ENCODE measurements around the gene MSH2.

The MSH2 gene

GRCh38 chr2:47503481-47504070, 100.6 kb downstream of the MSH2 start:
- DNase-seq: no peak
- H3K4me3 ChIP-seq (ENCODE audit: insufficient read depth, low read depth, low read length, poor library complexity, severe bottlenecking): no peak overlapping the region
- H3K27me3 ChIP-seq (replicated peaks; ENCODE audit: control insufficient read depth, insufficient read depth, low read length, poor library complexity, severe bottlenecking): no peaks in the 10 kb centered on the region
- H3K36me3 ChIP-seq (ENCODE audit: control insufficient read depth, insufficient read depth, low read length): no peaks in the 10 kb centered on the region
- no peak overlapping the region for H3K27ac ChIP-seq (ENCODE audit: insufficient read depth, low read length, poor library complexity, severe bottlenecking)
- H3K9me3 ChIP-seq (ENCODE audit: control insufficient read depth, low read length): no peaks in the 10 kb centered on the region
- H3K4me1 ChIP-seq (ENCODE audit: control insufficient read depth, insufficient read depth, low read length, poor library complexity, severe bottlenecking): no peaks in the 10 kb centered on the region

GRCh38 chr2:47504174-47504810, 101.3 kb downstream of the MSH2 start:
- Histone ChIP-seq H3K4me1 (ENCODE audit: control insufficient read depth, insufficient read depth, low read length, poor library complexity, severe bottlenecking) (no peaks in the 10 kb centered on the region), H3K27ac (ENCODE audit: insufficient read depth, low read length, poor library complexity, severe bottlenecking) (no peak overlapping the region), H3K4me3 (ENCODE audit: insufficient read depth, low read depth, low read length, poor library complexity, severe bottlenecking) (no peak overlapping the region), H3K27me3 (replicated peaks; ENCODE audit: control insufficient read depth, insufficient read depth, low read length, poor library complexity, severe bottlenecking) (no peaks in the 10 kb centered on the region), H3K9me3 (ENCODE audit: control insufficient read depth, low read length) (no peaks in the 10 kb centered on the region), H3K36me3 (ENCODE audit: control insufficient read depth, insufficient read depth, low read length) (no peaks in the 10 kb centered on the region)
- DNase-seq: no peak

GRCh38 chr2:47506024-47506423, 103.1 kb downstream of the MSH2 start:
- no peaks in the 10 kb centered on the region for H3K27me3 ChIP-seq (replicated peaks; ENCODE audit: control insufficient read depth, insufficient read depth, low read length, poor library complexity, severe bottlenecking)
- H3K9me3 ChIP-seq (ENCODE audit: control insufficient read depth, low read length): no peaks in the 10 kb centered on the region
- no peaks in the 10 kb centered on the region for H3K4me1 ChIP-seq (ENCODE audit: control insufficient read depth, insufficient read depth, low read length, poor library complexity, severe bottlenecking)
- H3K36me3 ChIP-seq (ENCODE audit: control insufficient read depth, insufficient read depth, low read length): no peaks in the 10 kb centered on the region
- no peak overlapping the region for H3K27ac ChIP-seq (ENCODE audit: insufficient read depth, low read length, poor library complexity, severe bottlenecking)
- H3K4me3 ChIP-seq (ENCODE audit: insufficient read depth, low read depth, low read length, poor library complexity, severe bottlenecking): no peak overlapping the region
- no peak for DNase-seq

- DNase-seq: no peak
- no peaks in the 10 kb centered on the region for H3K36me3 ChIP-seq (ENCODE audit: control insufficient read depth, insufficient read depth, low read length)
- H3K4me1 ChIP-seq (ENCODE audit: control insufficient read depth, insufficient read depth, low read length, poor library complexity, severe bottlenecking): no peaks in the 10 kb centered on the region
- H3K27me3 ChIP-seq (replicated peaks; ENCODE audit: control insufficient read depth, insufficient read depth, low read length, poor library complexity, severe bottlenecking): no peaks in the 10 kb centered on the region
- no peaks in the 10 kb centered on the region for H3K9me3 ChIP-seq (ENCODE audit: control insufficient read depth, low read length)
- no peak overlapping the region for H3K4me3 ChIP-seq (ENCODE audit: insufficient read depth, low read depth, low read length, poor library complexity, severe bottlenecking)
- H3K27ac ChIP-seq (ENCODE audit: insufficient read depth, low read length, poor library complexity, severe bottlenecking): no peak overlapping the region
Observed at GRCh38 chr2:47506436-47506835, 103.5 kb downstream of the MSH2 start.

- Histone ChIP-seq H3K4me1 (ENCODE audit: control insufficient read depth, insufficient read depth, low read length, poor library complexity, severe bottlenecking) (no peaks in the 10 kb centered on the region), H3K36me3 (ENCODE audit: control insufficient read depth, insufficient read depth, low read length) (no peaks in the 10 kb centered on the region), H3K4me3 (ENCODE audit: insufficient read depth, low read depth, low read length, poor library complexity, severe bottlenecking) (no peak overlapping the region), H3K9me3 (ENCODE audit: control insufficient read depth, low read length) (no peaks in the 10 kb centered on the region), H3K27me3 (replicated peaks; ENCODE audit: control insufficient read depth, insufficient read depth, low read length, poor library complexity, severe bottlenecking) (no peaks in the 10 kb centered on the region), H3K27ac (ENCODE audit: insufficient read depth, low read length, poor library complexity, severe bottlenecking) (no peak overlapping the region)
- no peak for DNase-seq
Observed at GRCh38 chr2:47508080-47508479, 105.1 kb downstream of the MSH2 start.

GRCh38 chr2:47508641-47509040, 105.7 kb downstream of the MSH2 start:
- no peaks in the 10 kb centered on the region for H3K27me3 ChIP-seq (replicated peaks; ENCODE audit: control insufficient read depth, insufficient read depth, low read length, poor library complexity, severe bottlenecking)
- no peaks in the 10 kb centered on the region for H3K4me1 ChIP-seq (ENCODE audit: control insufficient read depth, insufficient read depth, low read length, poor library complexity, severe bottlenecking)
- H3K4me3 ChIP-seq (ENCODE audit: insufficient read depth, low read depth, low read length, poor library complexity, severe bottlenecking): no peak overlapping the region
- H3K36me3 ChIP-seq (ENCODE audit: control insufficient read depth, insufficient read depth, low read length): no peaks in the 10 kb centered on the region
- no peaks in the 10 kb centered on the region for H3K9me3 ChIP-seq (ENCODE audit: control insufficient read depth, low read length)
- H3K27ac ChIP-seq (ENCODE audit: insufficient read depth, low read length, poor library complexity, severe bottlenecking): no peak overlapping the region
- DNase-seq: no peak

GRCh38 chr2:47509250-47509649, 106.3 kb downstream of the MSH2 start:
- Histone ChIP-seq H3K4me1 (ENCODE audit: control insufficient read depth, insufficient read depth, low read length, poor library complexity, severe bottlenecking) (no peaks in the 10 kb centered on the region), H3K9me3 (ENCODE audit: control insufficient read depth, low read length) (no peaks in the 10 kb centered on the region), H3K36me3 (ENCODE audit: control insufficient read depth, insufficient read depth, low read length) (no peaks in the 10 kb centered on the region), H3K27ac (ENCODE audit: insufficient read depth, low read length, poor library complexity, severe bottlenecking) (no peak overlapping the region), H3K27me3 (replicated peaks; ENCODE audit: control insufficient read depth, insufficient read depth, low read length, poor library complexity, severe bottlenecking) (no peaks in the 10 kb centered on the region), H3K4me3 (ENCODE audit: insufficient read depth, low read depth, low read length, poor library complexity, severe bottlenecking) (no peak overlapping the region)
- DNase-seq: no peak

- Histone ChIP-seq H3K4me3 (ENCODE audit: insufficient read depth, low read depth, low read length, poor library complexity, severe bottlenecking) (no peak overlapping the region), H3K9me3 (ENCODE audit: control insufficient read depth, low read length) (no peaks in the 10 kb centered on the region), H3K27ac (ENCODE audit: insufficient read depth, low read length, poor library complexity, severe bottlenecking) (no peak overlapping the region), H3K36me3 (ENCODE audit: control insufficient read depth, insufficient read depth, low read length) (no peaks in the 10 kb centered on the region), H3K27me3 (replicated peaks; ENCODE audit: control insufficient read depth, insufficient read depth, low read length, poor library complexity, severe bottlenecking) (no peaks in the 10 kb centered on the region), H3K4me1 (ENCODE audit: control insufficient read depth, insufficient read depth, low read length, poor library complexity, severe bottlenecking) (no peaks in the 10 kb centered on the region)
- DNase-seq: no peak
Observed at GRCh38 chr2:47509821-47510385, 106.9 kb downstream of the MSH2 start.

- no peaks in the 10 kb centered on the region for H3K36me3 ChIP-seq (ENCODE audit: control insufficient read depth, insufficient read depth, low read length)
- H3K27ac ChIP-seq (ENCODE audit: insufficient read depth, low read length, poor library complexity, severe bottlenecking): no peak overlapping the region
- no peaks in the 10 kb centered on the region for H3K9me3 ChIP-seq (ENCODE audit: control insufficient read depth, low read length)
- DNase-seq: no peak
- H3K4me1 ChIP-seq (ENCODE audit: control insufficient read depth, insufficient read depth, low read length, poor library complexity, severe bottlenecking): no peaks in the 10 kb centered on the region
- no peaks in the 10 kb centered on the region for H3K27me3 ChIP-seq (replicated peaks; ENCODE audit: control insufficient read depth, insufficient read depth, low read length, poor library complexity, severe bottlenecking)
- H3K4me3 ChIP-seq (ENCODE audit: insufficient read depth, low read depth, low read length, poor library complexity, severe bottlenecking): no peak overlapping the region
Observed at GRCh38 chr2:47510745-47511144, 107.8 kb downstream of the MSH2 start.

GRCh38 chr2:47512581-47513083, 109.7 kb downstream of the MSH2 start:
- Histone ChIP-seq H3K4me3 (ENCODE audit: insufficient read depth, low read depth, low read length, poor library complexity, severe bottlenecking) (no peak overlapping the region), H3K27me3 (replicated peaks; ENCODE audit: control insufficient read depth, insufficient read depth, low read length, poor library complexity, severe bottlenecking) (no peaks in the 10 kb centered on the region), H3K36me3 (ENCODE audit: control insufficient read depth, insufficient read depth, low read length) (no peaks in the 10 kb centered on the region), H3K9me3 (ENCODE audit: control insufficient read depth, low read length) (no peaks in the 10 kb centered on the region), H3K4me1 (ENCODE audit: control insufficient read depth, insufficient read depth, low read length, poor library complexity, severe bottlenecking) (no peaks in the 10 kb centered on the region), H3K27ac (ENCODE audit: insufficient read depth, low read length, poor library complexity, severe bottlenecking) (no peak overlapping the region)
- no peak for DNase-seq
